Measurements from ENCODE around the gene OGFOD1.

Gene OGFOD1

DNA sequence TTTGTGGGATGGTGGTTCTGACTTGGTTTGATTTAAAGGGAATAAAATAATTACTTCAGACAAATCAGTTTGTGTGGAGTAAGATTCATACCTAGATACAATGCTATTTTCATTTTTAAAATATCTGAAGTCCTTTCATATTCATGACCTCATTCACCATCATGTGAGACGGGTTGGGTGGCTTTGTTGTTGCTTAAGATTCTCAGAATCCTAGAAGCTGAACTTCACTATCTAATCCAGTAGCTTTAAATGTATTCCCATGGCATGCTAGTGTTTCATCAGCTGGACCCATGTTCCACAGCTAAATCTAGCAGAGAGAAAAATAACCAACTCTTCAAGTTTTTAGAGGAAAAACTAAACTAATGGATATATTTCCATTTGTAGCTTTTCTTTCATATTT lies 23.3 kb upstream of the OGFOD1 start:
- DNase-seq = no peak

GRCh38 chr16:56436258-56436657 lies 15.1 kb upstream of the OGFOD1 start:
- DNase-seq = no peak

GRCh38 chr16:56438038-56438437 lies 13.3 kb upstream of the OGFOD1 start:
- DNase-seq = no peak

GRCh38 chr16:56447286-56447685 lies 4.1 kb upstream of the OGFOD1 start:
- peak; percentile 51 for DNase-seq

DNA sequence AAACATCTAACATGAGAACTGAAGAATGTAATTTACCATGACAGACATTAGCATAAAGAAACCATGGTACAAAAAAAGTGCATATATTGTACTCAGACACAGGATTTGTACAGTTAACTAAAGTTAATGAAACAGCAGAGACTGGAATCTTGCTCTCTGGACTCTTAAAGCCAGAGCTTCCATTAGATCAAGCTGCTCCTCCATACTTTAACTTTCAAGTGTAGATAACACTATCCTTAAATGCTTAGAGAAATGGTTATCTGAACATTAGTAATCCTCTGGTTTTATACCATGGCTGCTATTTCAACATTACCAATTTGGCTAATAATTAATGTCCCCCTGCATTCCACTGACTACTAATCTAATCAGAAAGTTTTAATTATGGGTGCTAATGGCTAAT lies 3.3 kb upstream of the OGFOD1 start:
- no peak for DNase-seq

DNA sequence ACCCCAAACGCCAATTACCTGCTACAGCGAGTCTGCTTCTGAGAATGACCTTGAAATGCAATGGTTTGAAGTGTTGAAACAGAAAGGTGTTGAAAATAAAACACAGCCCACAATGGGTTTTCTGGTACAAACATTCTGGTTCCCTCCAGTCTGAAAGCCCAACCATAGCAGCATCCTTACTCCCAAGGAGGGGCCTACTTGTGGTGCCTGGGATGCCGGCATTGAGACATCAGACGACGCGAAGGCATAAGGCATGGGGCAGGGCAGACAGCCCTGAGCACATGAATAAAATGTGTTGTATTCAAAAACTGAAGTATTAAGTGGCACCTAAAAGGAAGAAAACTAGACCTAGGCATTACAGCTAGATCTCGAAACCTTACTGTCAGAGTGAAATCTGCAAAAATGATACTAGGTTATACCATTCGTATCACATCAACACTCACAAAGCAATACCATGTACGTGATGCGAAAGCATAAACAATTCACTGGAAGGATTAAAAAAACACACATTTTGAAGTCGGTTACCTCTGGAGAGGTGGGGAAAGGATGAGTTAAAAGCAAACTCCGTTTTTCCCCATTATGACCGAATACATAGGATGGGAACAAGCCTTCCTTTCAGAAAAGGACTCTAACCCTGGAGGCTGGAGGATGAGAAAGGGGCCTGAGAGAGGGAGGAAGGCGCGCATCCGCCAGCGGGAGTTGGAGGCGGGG lies 924 bp upstream of the OGFOD1 start:
- peak; percentile 57 for DNase-seq

GRCh38 chr16:56451753-56452689 lies 667 bp downstream of the OGFOD1 start:
- DNase-seq = peak; percentile 23

DNA sequence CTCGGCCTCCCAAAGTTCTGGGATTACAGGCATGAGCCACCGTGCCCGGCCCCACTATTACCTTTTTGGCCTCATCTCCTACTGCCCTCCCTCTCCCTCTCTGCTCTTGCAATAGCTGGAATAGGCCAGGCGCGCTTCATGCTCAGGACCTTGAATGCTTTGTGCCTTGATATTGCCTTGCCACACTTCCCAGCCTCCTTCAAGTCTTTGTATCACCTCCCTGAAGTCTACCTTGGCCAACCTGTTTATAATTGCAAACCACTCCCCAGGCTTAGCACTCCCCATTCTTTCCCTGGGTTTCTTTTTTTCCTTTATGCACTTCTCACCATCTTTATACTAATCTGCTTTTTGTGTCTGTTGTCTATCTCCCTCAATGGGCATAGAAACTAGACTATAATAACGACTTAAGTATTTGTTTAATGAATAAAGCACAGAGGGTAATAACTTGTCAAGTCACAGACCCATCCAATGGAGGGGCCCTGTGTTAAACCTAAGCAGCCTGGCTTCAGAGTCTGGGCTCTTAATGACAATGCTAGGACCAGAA lies 6.6 kb downstream of the OGFOD1 start:
- DNase-seq = no peak

DNA sequence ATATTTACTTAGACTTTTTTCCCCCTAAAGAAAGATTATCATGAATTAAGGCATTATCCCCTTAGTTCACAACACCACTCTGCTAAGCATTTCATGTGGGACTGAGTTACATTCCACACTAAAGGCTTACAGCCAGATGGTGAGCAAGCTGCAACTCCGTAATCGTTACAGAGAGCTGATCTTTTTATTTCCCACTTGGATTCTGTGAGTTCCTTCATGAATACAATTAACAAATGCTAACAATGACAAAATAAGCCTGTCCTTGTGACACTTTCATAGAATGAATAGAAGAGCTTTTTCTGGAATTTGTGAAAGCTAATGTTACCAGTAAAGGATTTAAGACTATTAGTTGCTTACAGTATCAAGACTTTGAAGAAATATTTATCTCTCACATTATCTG lies 8.7 kb downstream of the OGFOD1 start:
- DNase-seq = no peak

- no peak for DNase-seq
These were observed 10.9 kb downstream of the OGFOD1 start for GRCh38 chr16:56462064-56462796.

DNA sequence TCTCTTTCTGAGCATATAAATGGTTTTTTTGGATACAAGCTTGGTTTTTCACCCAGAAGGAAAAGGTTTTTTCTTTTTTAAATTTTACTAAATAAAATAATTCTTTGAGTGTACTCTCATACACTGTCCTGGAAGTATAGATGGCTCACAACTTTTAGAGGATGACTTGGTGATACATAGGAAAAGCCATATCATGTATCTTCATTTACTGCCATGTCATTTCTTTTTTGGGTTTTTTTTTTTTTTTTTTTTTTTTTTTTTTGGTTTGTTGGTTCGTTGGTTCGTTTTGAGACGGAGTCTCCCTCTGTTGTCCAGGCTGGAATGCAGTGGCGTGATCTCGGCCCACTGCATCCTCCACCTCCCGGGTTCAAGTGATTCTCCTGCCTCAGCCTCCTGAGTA lies 11.8 kb downstream of the OGFOD1 start:
- no peak for DNase-seq

- DNase-seq = no peak
These were observed 15.0 kb downstream of the OGFOD1 start for GRCh38 chr16:56466344-56466743.

DNA sequence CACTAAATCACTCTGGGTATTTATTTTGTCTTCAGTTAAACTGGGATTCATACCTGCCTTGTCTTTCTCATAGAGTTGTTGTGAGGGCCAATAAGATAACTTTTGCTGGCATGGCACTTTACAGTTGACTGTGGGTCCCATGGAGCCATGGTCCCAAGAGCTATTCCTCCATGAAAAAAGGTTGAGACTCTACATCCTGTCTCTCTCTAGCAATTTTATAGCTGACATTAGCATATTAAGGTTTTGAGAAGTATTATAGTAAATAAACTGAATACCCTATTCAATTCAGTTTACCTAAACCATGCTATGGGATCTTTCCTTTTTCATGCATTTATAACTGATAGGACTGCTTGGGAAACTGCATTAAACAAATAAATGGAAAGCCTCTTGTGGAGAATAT lies 17.4 kb downstream of the OGFOD1 start:
- DNase-seq = no peak

DNA sequence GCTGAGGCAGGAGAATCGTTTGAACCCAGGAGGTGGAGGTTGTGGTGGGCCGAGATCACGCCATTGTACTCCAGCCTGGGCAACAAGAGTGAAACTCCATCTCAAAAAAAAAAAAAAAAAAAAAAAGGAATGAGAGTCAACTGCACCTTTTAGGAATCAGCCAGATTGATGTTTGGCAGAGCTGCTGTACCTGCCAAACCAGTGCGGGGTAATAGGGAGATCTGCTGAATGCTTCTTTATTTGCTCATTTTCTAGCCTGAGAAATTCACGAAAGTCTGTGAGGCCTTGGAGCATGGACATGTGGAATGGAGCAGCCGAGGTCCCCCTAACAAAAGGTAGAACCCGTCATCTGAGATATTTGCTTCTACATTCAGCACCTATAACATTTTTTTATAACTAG lies 18.4 kb downstream of the OGFOD1 start:
- DNase-seq = no peak

DNA sequence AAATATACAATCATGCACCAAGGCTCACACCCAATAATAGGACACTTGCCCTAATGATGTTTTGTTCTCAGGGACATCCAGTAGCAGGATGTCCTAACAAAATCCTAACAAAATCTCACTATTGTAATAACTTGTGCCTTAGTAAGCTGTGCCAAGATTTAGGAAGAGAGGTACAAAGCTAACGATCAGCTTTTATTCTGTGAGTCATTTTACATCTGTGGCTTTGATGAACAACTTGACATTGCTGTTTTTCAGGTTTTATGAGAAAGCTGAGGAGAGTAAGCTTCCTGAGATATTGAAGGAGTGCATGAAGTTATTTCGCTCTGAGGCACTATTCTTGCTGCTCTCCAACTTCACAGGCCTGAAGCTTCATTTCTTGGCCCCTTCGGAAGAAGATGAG lies 18.9 kb downstream of the OGFOD1 start:
- no peak for DNase-seq

DNA sequence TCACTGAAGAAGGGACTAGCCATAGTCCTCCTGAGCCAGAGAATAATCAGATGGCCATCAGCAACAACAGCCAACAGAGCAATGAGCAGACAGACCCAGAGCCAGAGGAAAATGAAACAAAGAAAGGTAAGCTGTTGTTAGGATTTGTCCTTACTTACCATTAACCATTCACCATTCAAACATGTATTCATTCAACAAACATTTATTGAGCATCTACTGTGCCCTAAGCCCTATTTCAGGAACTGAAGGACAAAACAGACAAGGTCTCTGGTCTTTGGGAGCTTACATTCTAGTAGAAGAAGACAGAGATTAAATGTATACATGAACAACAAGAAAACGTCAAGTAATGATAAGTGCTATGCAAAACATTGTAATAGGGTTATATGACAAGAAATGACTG lies 19.3 kb downstream of the OGFOD1 start:
- DNase-seq = no peak

DNA sequence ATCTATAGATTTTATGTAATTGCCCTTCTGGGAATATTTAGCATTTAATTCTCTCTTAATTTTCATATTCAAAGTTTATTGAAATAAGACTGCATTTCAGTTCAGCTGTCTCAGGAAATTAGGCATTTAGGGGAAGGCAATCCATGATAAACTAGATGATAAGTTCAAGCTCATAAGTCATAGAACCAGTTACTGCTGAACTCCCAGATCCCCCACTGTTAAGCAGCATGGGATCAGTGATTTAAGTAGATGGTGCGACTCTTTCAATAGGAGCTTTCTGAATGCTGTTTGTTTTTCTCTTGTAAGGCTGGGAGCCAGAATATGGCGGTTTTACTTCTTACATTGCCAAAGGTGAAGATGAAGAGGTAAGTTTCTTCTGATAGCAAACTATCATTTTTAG lies 23.8 kb downstream of the OGFOD1 start:
- DNase-seq = no peak

- DNase-seq = peak; percentile 6
These were observed 25.9 kb downstream of the OGFOD1 start for GRCh38 chr16:56477096-56477878.

DNA sequence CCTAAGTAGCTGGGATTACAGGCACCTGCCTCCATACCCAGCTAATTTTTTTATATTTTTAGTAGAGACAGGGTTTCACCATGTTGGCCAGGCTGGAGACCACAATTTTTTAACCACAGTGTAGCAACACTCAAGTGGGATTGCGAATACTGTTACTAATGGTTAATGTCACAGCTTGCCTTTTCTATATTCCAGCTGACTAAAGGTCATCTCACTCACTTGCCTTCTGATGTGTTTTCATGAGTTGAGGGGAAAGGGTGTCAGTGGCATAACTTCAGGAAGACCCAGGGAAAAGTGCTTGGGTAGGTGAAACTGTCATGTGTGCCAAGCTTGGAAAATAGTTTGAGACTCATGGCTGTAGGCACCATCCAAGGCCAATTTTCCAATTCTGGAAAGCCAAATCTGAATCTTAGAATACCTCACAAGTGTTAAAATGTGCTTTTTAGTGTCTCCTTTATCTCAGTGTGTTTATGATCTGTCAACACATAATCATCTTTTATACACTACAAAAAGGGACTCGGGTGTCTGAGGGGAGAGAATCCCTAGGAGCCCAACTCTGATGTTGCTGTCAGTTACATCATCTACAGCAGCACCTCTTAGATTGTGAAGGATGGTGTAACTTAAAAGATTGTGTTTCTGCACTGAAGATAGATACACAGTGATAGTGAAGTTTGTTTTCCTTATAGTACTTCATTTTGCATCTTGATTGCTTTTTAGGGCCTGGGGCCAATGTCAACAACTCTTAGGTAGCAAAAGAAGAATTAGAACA lies 27.1 kb downstream of the OGFOD1 start:
- DNase-seq = no peak

- DNase-seq = no peak
These were observed 28.1 kb downstream of the OGFOD1 start for GRCh38 chr16:56479469-56479868.

GRCh38 chr16:56480776-56481467 lies 29.6 kb downstream of the OGFOD1 start:
- DNase-seq = no peak
